GM23338 (cell line): ENCODE measurements around the gene INHA. TPM values are rescaled to one million over a fixed set of nuclear protein-coding genes. Genes with fewer than 3 reads are reported as not detected.

ENCODE experiments used
- ATAC-seq: fragments of 200-7000 bp; cut with Tn5 transposase; 3 replicates; pipeline ENCODE4 v1.9.1; 2020
- DNase-seq: peaks from one replicate; pipeline ENCODE4 v3.0.0-alpha.2; 2015; ENCODE audit warnings: low spot score
- H2AFZ ChIP-seq: fragments of 200-600 bp; sonication (generic); 2 replicates; pipeline ENCODE4 v1.8.0; 2016; ENCODE audit warnings: antibody characterized with exemption, mild to moderate bottlenecking, moderate library complexity
- H3F3A ChIP-seq: fragments of 200-600 bp; sonication (generic); replicated peaks from 2 replicates; pipeline ENCODE4 v1.8.0; 2017; ENCODE audit warnings: antibody characterized with exemption, mixed run types, low read depth
- H3K27ac ChIP-seq: fragments of 200-600 bp; sonication (generic); 2 replicates; pipeline ENCODE4 v1.6.1; 2016; ENCODE audit warnings: low read depth
- H3K27me3 ChIP-seq: fragments of 200-600 bp; sonication (generic); 2 replicates; pipeline ENCODE4 v1.8.0; 2016; ENCODE audit warnings: mild to moderate bottlenecking, mixed run types, moderate library complexity; ENCODE audit not compliant: insufficient read depth
- H3K36me3 ChIP-seq: fragments of 200-600 bp; sonication (generic); 2 replicates; pipeline ENCODE4 v1.8.0; 2016; ENCODE audit warnings: mild to moderate bottlenecking; ENCODE audit not compliant: insufficient read depth
- H3K4me1 ChIP-seq: fragments of 200-600 bp; sonication (generic); 2 replicates; pipeline ENCODE4 v1.8.0; 2016; ENCODE audit warnings: mild to moderate bottlenecking, moderate library complexity; ENCODE audit not compliant: insufficient read depth
- H3K4me2 ChIP-seq: fragments of 200-600 bp; sonication (generic); 2 replicates; pipeline ENCODE4 v1.7.1; 2017; ENCODE audit warnings: mixed run types
- H3K4me3 ChIP-seq: fragments of 200-600 bp; sonication (generic); 2 replicates; pipeline ENCODE4 v1.6.1; 2016; ENCODE audit warnings: mixed run types
- H3K79me2 ChIP-seq: fragments of 200-600 bp; sonication (generic); replicated peaks from 2 replicates; pipeline ENCODE4 v1.8.0; 2017; ENCODE audit warnings: mild to moderate bottlenecking; ENCODE audit not compliant: insufficient read depth
- H3K9me2 ChIP-seq: fragments of 200-600 bp; sonication (generic); 2 replicates; pipeline ENCODE4 v1.8.0; 2017; ENCODE audit not compliant: insufficient read depth
- H4K20me1 ChIP-seq: fragments of 200-600 bp; sonication (generic); replicated peaks from 2 replicates; pipeline ENCODE4 v1.8.0; 2017; ENCODE audit warnings: mild to moderate bottlenecking; ENCODE audit not compliant: insufficient read depth
- H3K27ac Mint-ChIP-seq: 2 replicates; pipeline ENCODE4 v1.8.0; 2020; ENCODE audit warnings: inconsistent platforms, mild to moderate bottlenecking, moderate library complexity, mixed read lengths
- H3K27me3 Mint-ChIP-seq: 3 replicates; pipeline ENCODE4 v1.8.0; 2022; ENCODE audit warnings: low read depth, mild to moderate bottlenecking, moderate library complexity, mixed read lengths, inconsistent platforms; ENCODE audit not compliant: insufficient read depth, poor library complexity
- H3K36me3 Mint-ChIP-seq: 3 replicates; pipeline ENCODE4 v1.8.0; 2021; ENCODE audit warnings: low read depth, mild to moderate bottlenecking, inconsistent platforms, moderate library complexity, mixed read lengths
- H3K4me1 Mint-ChIP-seq: 3 replicates; pipeline ENCODE4 v1.8.0; 2020; ENCODE audit warnings: mild to moderate bottlenecking, inconsistent platforms, mixed read lengths
- H3K4me3 Mint-ChIP-seq: 3 replicates; pipeline ENCODE4 v1.8.0; 2021; ENCODE audit warnings: moderate library complexity, mild to moderate bottlenecking, inconsistent platforms, mixed read lengths
- H3K9me3 Mint-ChIP-seq: 3 replicates; pipeline ENCODE4 v1.8.0; 2020; ENCODE audit warnings: moderate library complexity, mild to moderate bottlenecking, inconsistent platforms, mixed read lengths
- CREB1 ChIP-seq: fragments of 250-450 bp; sonication (Bioruptor Pico); IDR thresholded peaks from 2 replicates; pipeline ENCODE4 v1.5.0; 2020; ENCODE audit warnings: low read depth, mild to moderate bottlenecking, moderate library complexity
- CTCF ChIP-seq, 2 experiments: fragments of 200-600 bp in 1 of 2; sonication (generic) in 1 of 2; conservative IDR thresholded peaks; 2 replicates each; pipeline versions ENCODE4 v1.5.1 to v1.6.1; 2016 to 2017; ENCODE audit warnings: antibody characterized with exemption in 2 of 2, low read depth in 2 of 2, mild to moderate bottlenecking in 2 of 2, moderate library complexity in 1 of 2
- ETS1 ChIP-seq: IDR thresholded peaks from 2 replicates; pipeline ENCODE4 v1.6.1; 2016; ENCODE audit warnings: antibody characterized with exemption
- EZH2 ChIP-seq: fragments of 200-600 bp; sonication (generic); IDR thresholded peaks from one replicate; pipeline ENCODE4 v1.8.0; 2017; ENCODE audit warnings: antibody characterized with exemption, mild to moderate bottlenecking, low read depth; ENCODE audit not compliant: unreplicated experiment
- EZH2phosphoT487 ChIP-seq: fragments of 200-600 bp; sonication (generic); IDR thresholded peaks from one replicate; pipeline ENCODE4 v1.8.1; 2018; ENCODE audit warnings: antibody characterized with exemption; ENCODE audit not compliant: unreplicated experiment
- JUNB ChIP-seq: IDR thresholded peaks from one replicate; pipeline ENCODE4 v1.6.1; 2016; ENCODE audit warnings: antibody characterized with exemption; ENCODE audit not compliant: unreplicated experiment
- NANOG ChIP-seq: IDR thresholded peaks from 2 replicates; pipeline ENCODE4 v1.6.1; 2016; ENCODE audit warnings: antibody characterized with exemption, borderline replicate concordance
- POLR2AphosphoS5 ChIP-seq: IDR thresholded peaks from 2 replicates; pipeline ENCODE4 v1.6.1; 2016; ENCODE audit warnings: antibody characterized with exemption, low read depth
- STAT1 ChIP-seq: IDR thresholded peaks from one replicate; pipeline ENCODE4 v1.6.1; 2016; ENCODE audit warnings: antibody characterized with exemption; ENCODE audit not compliant: unreplicated experiment
- ZNF114 ChIP-seq: fragments of 250-450 bp; sonication (Bioruptor Pico); IDR thresholded peaks from 2 replicates; pipeline ENCODE4 v1.5.0; 2020; ENCODE audit warnings: mild to moderate bottlenecking, moderate library complexity
- ZNF331 ChIP-seq: fragments of 250-450 bp; sonication (Bioruptor Pico); IDR thresholded peaks from 2 replicates; pipeline ENCODE4 v1.5.0; 2020; ENCODE audit warnings: low read depth, mild to moderate bottlenecking, moderate library complexity
- ZNF462 ChIP-seq: fragments of 250-450 bp; sonication (Bioruptor Pico); IDR thresholded peaks from 2 replicates; pipeline ENCODE4 v1.5.0; 2020; ENCODE audit warnings: mild to moderate bottlenecking, moderate library complexity
- polyA plus RNA-seq: library from polyadenylated mRNA; unstranded; fragments of >200 nt; fragmentation: Nextera tagmentation; extraction: Ambion mirVana; gene quantifications from 2 replicates; pipeline ENCODE4 v1.2.1, GENCODE V29; 2016
- total RNA-seq: library from RNA; depleted of rRNA; stranded (reverse); fragments of >200 nt; shearing (Covaris generic); gene quantifications from 2 replicates; pipeline ENCODE4 v1.2.3, GENCODE V29; 2014
- TF ChIP-seq, protein P1 (sequence below): IDR thresholded peaks from one replicate; pipeline ENCODE4 v1.6.1; 2018; ENCODE audit warnings: antibody characterized with exemption; ENCODE audit not compliant: unreplicated experiment

INHA gene
- total and polyA plus RNA-seq, 2 experiments from 2014 or later: 1.5 to 1.6 TPM

DNA sequence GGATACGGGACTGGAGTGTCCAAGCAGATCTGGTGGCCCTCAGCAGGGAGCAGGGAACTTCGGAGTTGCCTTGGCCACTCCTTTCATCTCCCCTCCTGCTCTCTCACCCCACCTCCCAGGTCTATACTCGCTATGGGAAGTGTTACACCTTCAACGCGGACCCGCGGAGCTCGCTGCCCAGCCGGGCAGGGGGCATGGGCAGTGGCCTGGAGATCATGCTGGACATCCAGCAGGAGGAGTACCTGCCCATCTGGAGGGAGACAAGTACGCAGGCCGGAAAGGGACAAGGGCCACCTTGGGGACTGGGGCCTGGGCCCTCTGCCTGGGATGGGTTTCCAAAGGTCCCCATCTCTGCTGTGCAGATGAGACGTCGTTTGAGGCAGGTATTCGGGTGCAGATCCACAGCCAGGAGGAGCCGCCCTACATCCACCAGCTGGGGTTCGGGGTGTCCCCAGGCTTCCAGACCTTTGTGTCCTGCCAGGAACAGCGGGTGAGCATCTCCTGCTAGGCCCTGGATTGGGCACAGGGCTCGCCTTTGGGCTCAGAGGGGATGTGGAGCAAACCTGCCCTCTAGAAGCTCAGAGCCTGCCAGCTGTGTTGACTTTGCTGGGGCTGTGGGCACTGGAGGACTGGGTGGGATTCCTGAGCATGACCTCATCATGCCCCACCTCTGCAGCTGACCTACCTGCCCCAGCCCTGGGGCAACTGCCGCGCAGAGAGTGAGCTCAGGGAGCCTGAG lies 40.3 kb upstream of the INHA start:
- no peaks in the 10 kb centered on the region for H3F3A ChIP-seq
- no peaks in the 10 kb centered on the region for H3K9me3 Mint-ChIP-seq
- H3K79me2 ChIP-seq: no peaks in the 10 kb centered on the region
- no peaks in the 10 kb centered on the region for H4K20me1 ChIP-seq
- H2AFZ ChIP-seq: no peak overlapping the region
- ATAC-seq: no peak
- H3K27ac ChIP-seq: no peak overlapping the region
- H3K36me3 Mint-ChIP-seq: no peaks in the 10 kb centered on the region
- H3K4me3 Mint-ChIP-seq: no peak overlapping the region
- no peak overlapping the region for H3K4me2 ChIP-seq
- peaks cover 29% of the 10 kb centered on the region for H3K27me3 ChIP-seq
- peaks cover 10% of the 10 kb centered on the region for H3K4me1 ChIP-seq
- no peak for DNase-seq
- H3K4me1 Mint-ChIP-seq: peaks cover 27% of the 10 kb centered on the region
- H3K9me2 ChIP-seq: no peaks in the 10 kb centered on the region
- H3K36me3 ChIP-seq: no peaks in the 10 kb centered on the region; the same call in 1 of the 2 replicates
- no peak overlapping the region for H3K4me3 ChIP-seq
- H3K27ac Mint-ChIP-seq: no peak overlapping the region
- H3K27me3 Mint-ChIP-seq: peaks cover 44% of the 10 kb centered on the region
- TF ChIP-seq POLR2AphosphoS5 (no peak), CTCF (conservative IDR thresholded peaks at IDR 0.05; ENCODE audit: low read depth in 2 of 2) (no peak), EZH2 (no peak), ZNF331 (CRISPR knock-in tag) (no peak), EZH2phosphoT487 (no peak), STAT1 (no peak), ETS1 (no peak), NANOG (no peak), CREB1 (CRISPR knock-in tag) (no peak), JUNB (no peak), ZNF114 (CRISPR knock-in tag) (no peak), ZNF462 (no peak)
- TF ChIP-seq, protein P1, sequence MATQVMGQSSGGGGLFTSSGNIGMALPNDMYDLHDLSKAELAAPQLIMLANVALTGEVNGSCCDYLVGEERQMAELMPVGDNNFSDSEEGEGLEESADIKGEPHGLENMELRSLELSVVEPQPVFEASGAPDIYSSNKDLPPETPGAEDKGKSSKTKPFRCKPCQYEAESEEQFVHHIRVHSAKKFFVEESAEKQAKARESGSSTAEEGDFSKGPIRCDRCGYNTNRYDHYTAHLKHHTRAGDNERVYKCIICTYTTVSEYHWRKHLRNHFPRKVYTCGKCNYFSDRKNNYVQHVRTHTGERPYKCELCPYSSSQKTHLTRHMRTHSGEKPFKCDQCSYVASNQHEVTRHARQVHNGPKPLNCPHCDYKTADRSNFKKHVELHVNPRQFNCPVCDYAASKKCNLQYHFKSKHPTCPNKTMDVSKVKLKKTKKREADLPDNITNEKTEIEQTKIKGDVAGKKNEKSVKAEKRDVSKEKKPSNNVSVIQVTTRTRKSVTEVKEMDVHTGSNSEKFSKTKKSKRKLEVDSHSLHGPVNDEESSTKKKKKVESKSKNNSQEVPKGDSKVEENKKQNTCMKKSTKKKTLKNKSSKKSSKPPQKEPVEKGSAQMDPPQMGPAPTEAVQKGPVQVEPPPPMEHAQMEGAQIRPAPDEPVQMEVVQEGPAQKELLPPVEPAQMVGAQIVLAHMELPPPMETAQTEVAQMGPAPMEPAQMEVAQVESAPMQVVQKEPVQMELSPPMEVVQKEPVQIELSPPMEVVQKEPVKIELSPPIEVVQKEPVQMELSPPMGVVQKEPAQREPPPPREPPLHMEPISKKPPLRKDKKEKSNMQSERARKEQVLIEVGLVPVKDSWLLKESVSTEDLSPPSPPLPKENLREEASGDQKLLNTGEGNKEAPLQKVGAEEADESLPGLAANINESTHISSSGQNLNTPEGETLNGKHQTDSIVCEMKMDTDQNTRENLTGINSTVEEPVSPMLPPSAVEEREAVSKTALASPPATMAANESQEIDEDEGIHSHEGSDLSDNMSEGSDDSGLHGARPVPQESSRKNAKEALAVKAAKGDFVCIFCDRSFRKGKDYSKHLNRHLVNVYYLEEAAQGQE: no peak
